KMS-11 (cell line): ENCODE results near the gene CDK14.

Experiments
- H2AFZ ChIP-seq: fragments of 200-600 bp; sonication (generic); 2 replicates; pipeline ENCODE4 v1.6.1; 2016; ENCODE audit warnings: antibody characterized with exemption, mixed run types, low read depth
- H3K27ac ChIP-seq: fragments of 200-600 bp; sonication (generic); 2 replicates; pipeline ENCODE4 v1.6.1; 2016; ENCODE audit warnings: mild to moderate bottlenecking, mixed run types
- H3K27me3 ChIP-seq: fragments of 200-600 bp; sonication (generic); 2 replicates; pipeline ENCODE4 v1.6.1; 2017; ENCODE audit warnings: mild to moderate bottlenecking, low read depth, mixed run types, moderate library complexity; ENCODE audit not compliant: insufficient read depth
- H3K36me3 ChIP-seq: fragments of 200-600 bp; sonication (generic); 2 replicates; pipeline ENCODE4 v1.6.1; 2017; ENCODE audit warnings: mild to moderate bottlenecking, mixed run types; ENCODE audit not compliant: insufficient read depth
- H3K4me1 ChIP-seq: fragments of 200-600 bp; sonication (generic); 2 replicates; pipeline ENCODE4 v1.6.1; 2016; ENCODE audit warnings: mild to moderate bottlenecking, low read depth, mixed run types; ENCODE audit not compliant: poor library complexity, severe bottlenecking
- H3K4me2 ChIP-seq: fragments of 200-600 bp; sonication (generic); 2 replicates; pipeline ENCODE4 v1.7.0; 2016; ENCODE audit warnings: mild to moderate bottlenecking, mixed run types
- H3K4me3 ChIP-seq: fragments of 200-600 bp; sonication (generic); IDR thresholded peaks from 2 replicates; pipeline ENCODE4 v1.6.1; 2017; ENCODE audit warnings: low read depth, low read length, mixed read lengths; ENCODE audit not compliant: insufficient read depth
- H3K79me2 ChIP-seq: fragments of 200-600 bp; sonication (generic); 2 replicates; pipeline ENCODE4 v1.6.1; 2016; ENCODE audit warnings: low read depth, mixed run types; ENCODE audit not compliant: insufficient read depth
- H3K9ac ChIP-seq: fragments of 200-600 bp; sonication (generic); 2 replicates; pipeline ENCODE4 v1.6.1; 2016; ENCODE audit warnings: mild to moderate bottlenecking, mixed run types
- H4K20me1 ChIP-seq: fragments of 200-600 bp; sonication (generic); 2 replicates; pipeline ENCODE4 v1.6.1; 2016; ENCODE audit warnings: mild to moderate bottlenecking, mixed run types; ENCODE audit not compliant: insufficient read depth
- TF ChIP-seq, protein P1 (sequence below): fragments of 200-600 bp; sonication (generic); conservative IDR thresholded peaks from 2 replicates; pipeline ENCODE4 v1.6.1; 2017; ENCODE audit warnings: low read depth, mild to moderate bottlenecking, antibody characterized with exemption, low read length, moderate library complexity, mixed read lengths

Gene CDK14

DNA sequence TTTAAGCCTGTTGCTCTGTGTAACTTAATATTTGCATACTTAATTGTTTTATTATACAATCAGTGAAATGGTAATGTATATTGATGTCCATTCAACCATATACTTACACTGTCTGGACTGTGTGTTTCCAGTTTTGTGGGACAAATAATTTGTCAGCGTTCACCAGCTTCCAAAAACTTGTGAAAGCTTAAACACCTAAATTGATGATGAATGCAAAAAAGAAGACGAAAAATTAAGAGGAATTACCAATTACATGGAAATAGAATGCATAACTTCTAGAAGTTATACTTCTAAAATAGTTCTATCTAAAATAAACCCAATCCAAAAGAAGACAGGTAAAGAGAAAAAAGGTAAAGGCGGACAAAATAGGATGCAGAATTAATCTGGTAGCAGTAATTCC, 513.1 kb downstream of the CDK14 start:
- Histone ChIP-seq H3K27me3 (no peaks in the 10 kb centered on the region), H4K20me1 (no peaks in the 10 kb centered on the region), H3K4me3 (no peak overlapping the region), H3K79me2 (no peaks in the 10 kb centered on the region), H2AFZ (no peak overlapping the region), H3K9ac (no peak overlapping the region), H3K4me2 (no peak overlapping the region), H3K4me1 (no peaks in the 10 kb centered on the region), H3K27ac (no peak overlapping the region), H3K36me3 (no peaks in the 10 kb centered on the region)
- TF ChIP-seq, protein P1, sequence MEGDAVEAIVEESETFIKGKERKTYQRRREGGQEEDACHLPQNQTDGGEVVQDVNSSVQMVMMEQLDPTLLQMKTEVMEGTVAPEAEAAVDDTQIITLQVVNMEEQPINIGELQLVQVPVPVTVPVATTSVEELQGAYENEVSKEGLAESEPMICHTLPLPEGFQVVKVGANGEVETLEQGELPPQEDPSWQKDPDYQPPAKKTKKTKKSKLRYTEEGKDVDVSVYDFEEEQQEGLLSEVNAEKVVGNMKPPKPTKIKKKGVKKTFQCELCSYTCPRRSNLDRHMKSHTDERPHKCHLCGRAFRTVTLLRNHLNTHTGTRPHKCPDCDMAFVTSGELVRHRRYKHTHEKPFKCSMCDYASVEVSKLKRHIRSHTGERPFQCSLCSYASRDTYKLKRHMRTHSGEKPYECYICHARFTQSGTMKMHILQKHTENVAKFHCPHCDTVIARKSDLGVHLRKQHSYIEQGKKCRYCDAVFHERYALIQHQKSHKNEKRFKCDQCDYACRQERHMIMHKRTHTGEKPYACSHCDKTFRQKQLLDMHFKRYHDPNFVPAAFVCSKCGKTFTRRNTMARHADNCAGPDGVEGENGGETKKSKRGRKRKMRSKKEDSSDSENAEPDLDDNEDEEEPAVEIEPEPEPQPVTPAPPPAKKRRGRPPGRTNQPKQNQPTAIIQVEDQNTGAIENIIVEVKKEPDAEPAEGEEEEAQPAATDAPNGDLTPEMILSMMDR, result no peak

DNA sequence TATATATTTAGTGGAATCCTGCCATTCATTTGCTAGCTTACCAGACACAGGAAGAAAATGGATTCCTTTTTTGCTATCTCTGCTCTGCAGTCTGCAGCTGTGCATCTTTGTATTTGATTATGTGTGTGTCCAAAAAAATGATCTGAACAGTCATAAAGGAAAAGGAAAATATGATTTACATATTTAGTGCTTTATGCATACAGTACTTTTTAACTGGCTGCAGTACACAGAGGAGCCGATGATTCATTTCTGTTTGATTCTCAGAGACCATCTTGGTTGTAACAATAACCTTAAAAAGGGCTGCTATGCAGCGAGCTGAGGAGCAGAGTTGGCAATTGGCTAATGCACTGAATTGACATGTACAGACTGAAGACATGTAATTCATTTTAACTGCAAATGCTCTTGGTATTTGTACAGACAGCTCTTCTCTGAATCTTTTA, 516.8 kb downstream of the CDK14 start:
- H3K27me3 ChIP-seq, result no peaks in the 10 kb centered on the region
- no peaks in the 10 kb centered on the region for H3K79me2 ChIP-seq
- no peaks in the 10 kb centered on the region for H3K36me3 ChIP-seq
- no peak overlapping the region for H3K9ac ChIP-seq
- TF ChIP-seq, protein P1, result no peak
- H4K20me1 ChIP-seq, result no peaks in the 10 kb centered on the region
- no peak overlapping the region for H2AFZ ChIP-seq
- no peak overlapping the region for H3K4me2 ChIP-seq
- H3K27ac ChIP-seq, result no peak overlapping the region
- H3K4me1 ChIP-seq, result no peaks in the 10 kb centered on the region
- no peak overlapping the region for H3K4me3 ChIP-seq

DNA sequence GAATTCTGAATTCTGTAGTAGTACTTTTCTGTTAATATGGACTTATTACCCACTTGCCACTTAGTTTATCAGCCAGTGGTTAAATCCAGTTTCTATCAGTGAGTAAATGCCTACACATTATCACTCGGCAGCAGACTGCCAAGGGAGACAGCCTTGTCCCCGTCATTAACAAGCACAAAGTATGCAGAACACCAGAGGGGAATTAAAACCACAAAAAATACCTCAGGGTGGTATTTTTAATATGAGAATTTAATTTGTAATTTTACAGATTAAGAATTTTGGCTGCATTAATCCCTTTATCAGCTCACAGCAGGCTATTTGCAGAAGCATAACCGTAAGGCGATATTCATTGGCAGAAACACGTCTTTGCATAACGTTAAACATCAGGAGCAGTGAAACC, 518.1 kb downstream of the CDK14 start:
- H3K9ac ChIP-seq, result no peak overlapping the region
- no peaks in the 10 kb centered on the region for H4K20me1 ChIP-seq
- no peaks in the 10 kb centered on the region for H3K36me3 ChIP-seq
- no peak overlapping the region for H3K4me2 ChIP-seq
- no peaks in the 10 kb centered on the region for H3K4me1 ChIP-seq
- H3K4me3 ChIP-seq, result no peak overlapping the region
- H2AFZ ChIP-seq, result no peak overlapping the region
- H3K27me3 ChIP-seq, result no peaks in the 10 kb centered on the region
- TF ChIP-seq, protein P1, result no peak
- no peaks in the 10 kb centered on the region for H3K79me2 ChIP-seq
- H3K27ac ChIP-seq, result no peak overlapping the region

DNA sequence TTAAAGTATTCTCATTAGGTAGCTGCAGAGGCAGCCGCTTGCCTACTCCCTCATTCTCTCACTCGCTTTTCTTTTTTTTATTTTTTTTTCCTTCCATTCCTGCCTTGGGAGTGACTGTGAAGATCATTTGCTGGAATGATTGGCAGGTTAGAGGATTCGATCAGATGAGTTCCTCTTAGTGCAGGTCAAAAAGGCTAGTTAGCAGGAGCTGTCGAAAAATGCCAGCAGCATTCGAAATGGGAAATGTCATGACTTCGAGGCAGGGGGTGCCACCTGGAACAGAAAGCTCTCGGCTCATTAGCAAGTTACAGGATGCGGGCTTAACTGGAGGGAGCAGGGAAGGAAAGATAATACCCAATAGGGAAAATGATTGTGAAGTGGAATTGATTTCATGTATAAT, 530.6 kb downstream of the CDK14 start:
- Histone ChIP-seq H4K20me1 (peaks cover 3% of the 10 kb centered on the region), H3K27me3 (no peaks in the 10 kb centered on the region), H3K36me3 (no peaks in the 10 kb centered on the region), H3K27ac (no peak overlapping the region), H3K79me2 (no peaks in the 10 kb centered on the region), H3K4me3 (no peak overlapping the region), H2AFZ (no peak overlapping the region), H3K4me2 (no peak overlapping the region), H3K4me1 (no peaks in the 10 kb centered on the region), H3K9ac (no peak overlapping the region)
- TF ChIP-seq, protein P1, result no peak
